K562 (cell line): Measurements from ENCODE around the gene NSUN6. TPM values are rescaled to one million over a fixed set of nuclear protein-coding genes. Genes with fewer than 3 reads are reported as not detected.

Experiments
- C11orf30 ChIP-seq: fragments of 450-650 bp; IDR thresholded peaks from 2 replicates; pipeline ENCODE4 v1.6.1; 2016; ENCODE audit warnings: low read depth, mild to moderate bottlenecking
- MGA ChIP-seq: fragments of 450-650 bp; IDR thresholded peaks from 2 replicates; pipeline ENCODE4 v1.6.1; 2016; ENCODE audit warnings: mild to moderate bottlenecking, moderate library complexity
- SMARCA4 ChIP-seq: fragments of 450-650 bp; IDR thresholded peaks from 2 replicates; pipeline ENCODE4 v1.6.1; 2016
- ZNF174 ChIP-seq: fragments of 250-450 bp; sonication (Bioruptor Pico); IDR thresholded peaks from 2 replicates; pipeline ENCODE4 v1.4.0; 2020; ENCODE audit warnings: mild to moderate bottlenecking
- polyA plus RNA-seq, 8 experiments: library from polyadenylated mRNA; depleted of rRNA in 4 of 8; stranded (reverse) in 5 of 8; unstranded in 3 of 8; fragments of >200 nt; fragmentation: Nextera tagmentation in 2 of 8; fragmentation: Illumina TruSeq in 1 of 8; extraction: Ambion mirVana in 2 of 8; extraction: Trizol in 1 of 8; gene quantifications; 2 replicates each; pipeline versions ENCODE4 v1.2.1 to v1.2.3, GENCODE V29; 2011 to 2014; ENCODE audit warnings: inconsistent platforms in 1 of 8, missing spikeins in 1 of 8
- total RNA-seq, 7 experiments: library from RNA; depleted of rRNA in 6 of 7; stranded (reverse); fragments of >200 nt in 6 of 7; fragmentation: Illumina TruSeq in 2 of 7; extraction: Trizol in 2 of 7; gene quantifications; 2 replicates each; pipeline versions ENCODE4 v1.2.1 to v1.2.3, GENCODE V29; 2011 to 2021; ENCODE audit warnings: low replicate concordance in 1 of 7

Gene NSUN6
- total and polyA plus RNA-seq, 9 of the 15 experiments (the other 6 are each of a cell fraction or from before 2014, with no cell fraction given), result 12.5 to 33.1 (median 24.2) TPM

GRCh38 chr10:18505456-18506118 is 145.8 kb downstream of the NSUN6 start (continued):
- peak; percentile 65 for TF ChIP-seq MGA
- TF ChIP-seq ZNF174 (CRISPR knock-in tag), result no peak
- 0 out of 2 replicates have a peak, but pooled peaks have one; percentile 22 for TF ChIP-seq SMARCA4
- peak; percentile 43; the same call in 1 of the 2 replicates for TF ChIP-seq C11orf30
- TF ChIP-seq, all 486 proteins: peak for 20
